ENCODE measurements around the gene NPDC1.

The NPDC1 gene

GRCh38 chr9:137009217-137009616, 36.8 kb downstream of the NPDC1 start:
- DNase-seq: no peak

- DNase-seq: no peak
Observed at GRCh38 chr9:137008312-137008711, 37.7 kb downstream of the NPDC1 start.

- DNase-seq: no peak
Observed at GRCh38 chr9:137007816-137008270, 38.1 kb downstream of the NPDC1 start.

- no peak for DNase-seq
Observed at GRCh38 chr9:137007108-137007815, 38.7 kb downstream of the NPDC1 start.

- DNase-seq: no peak
Observed at GRCh38 chr9:137006116-137007003, 39.6 kb downstream of the NPDC1 start.

GRCh38 chr9:137004285-137004684, 41.7 kb downstream of the NPDC1 start:
- peak; percentile 32 for DNase-seq

- DNase-seq: no peak
Observed at GRCh38 chr9:137002646-137003041, 43.3 kb downstream of the NPDC1 start.

GRCh38 chr9:137001857-137002645, 43.9 kb downstream of the NPDC1 start:
- no peak for DNase-seq

- peak; percentile 52 for DNase-seq
Observed at GRCh38 chr9:137000177-137000930, 45.6 kb downstream of the NPDC1 start.

- DNase-seq: peak; percentile 57
Observed at GRCh38 chr9:136997830-136998234, 48.1 kb downstream of the NPDC1 start.

- DNase-seq: no peak
Observed at GRCh38 chr9:136997371-136997770, 48.6 kb downstream of the NPDC1 start.

GRCh38 chr9:136996361-136997292, 49.4 kb downstream of the NPDC1 start, which contains the start of gene CLIC3:
CLIC3 (minus strand) TSS chr9:136996568; CDS start chr9:136996543, 25 bp downstream.
- peak; percentile 66 for DNase-seq

- no peak for DNase-seq
Observed at GRCh38 chr9:136995772-136996311, 50.1 kb downstream of the NPDC1 start.

GRCh38 chr9:136995362-136995761, 50.6 kb downstream of the NPDC1 start:
- DNase-seq: no peak

GRCh38 chr9:136994888-136995230, 51.1 kb downstream of the NPDC1 start:
- DNase-seq: no peak

- no peak for DNase-seq
Observed at GRCh38 chr9:136994180-136994887, 51.6 kb downstream of the NPDC1 start.

- DNase-seq: no peak
Observed at GRCh38 chr9:136992819-136993369, 53.1 kb downstream of the NPDC1 start.

GRCh38 chr9:136991993-136992818, 53.8 kb downstream of the NPDC1 start, which contains the start of gene PAXX:
PAXX (plus strand) TSS chr9:136992422; CDS start chr9:136992444, 22 bp downstream.
- peak; percentile 94 for DNase-seq

Data from CD4-positive, alpha-beta T cell treated with Interleukin-21 for 1 hour (primary cell).